ENCODE data around the gene SMYD5.

DNA sequence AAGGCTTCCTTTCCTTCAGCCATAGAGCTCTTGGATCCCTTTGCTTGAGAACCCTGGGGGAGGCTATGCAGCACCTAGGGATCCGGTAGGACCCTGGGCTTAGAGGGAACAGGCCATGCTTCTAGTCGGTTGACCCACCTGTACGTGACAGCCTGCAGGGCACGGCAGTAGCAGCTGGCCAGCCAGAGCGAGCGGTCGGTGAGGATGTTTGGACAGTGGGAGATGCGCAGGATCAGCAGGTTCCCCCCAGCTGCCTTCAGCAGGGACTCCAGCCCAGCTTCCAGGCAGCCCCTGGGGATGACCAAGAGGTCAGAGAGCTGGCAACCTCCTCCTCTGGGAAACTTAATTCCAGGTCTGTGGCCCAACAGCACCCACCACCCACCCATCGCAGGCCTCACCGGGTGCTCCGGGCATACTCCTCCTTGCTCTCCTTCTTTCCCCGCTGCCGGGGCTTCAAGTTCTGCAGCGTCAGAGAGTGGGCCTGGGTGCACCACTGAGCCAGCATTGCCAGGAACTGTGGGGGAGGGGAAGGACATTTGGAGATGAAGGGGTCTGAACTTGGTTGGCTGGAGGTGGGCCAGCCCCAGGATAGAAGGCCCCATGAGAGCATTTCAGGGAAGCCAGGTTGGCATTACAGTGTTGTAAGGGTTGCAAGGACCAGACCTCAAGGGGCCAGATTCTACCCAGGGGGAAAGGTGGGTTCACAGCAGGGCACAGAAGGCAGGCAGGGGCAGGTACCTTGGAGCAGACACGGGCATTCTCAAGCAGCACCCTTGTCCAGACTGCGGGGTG, 49.7 kb downstream of the SMYD5 start:
- TF ChIP-seq CEBPB (IDR thresholded peaks at IDR 0.05; ENCODE audit: low read depth) (no peak), POLR2A (IDR thresholded peaks at IDR 0.05; ENCODE audit: borderline replicate concordance, extremely low read depth, insufficient read depth, insufficient read length) (no peak), ZNF274 (IDR thresholded peaks at IDR 0.05; ENCODE audit: low read depth, low read length) (no peak), REST (IDR thresholded peaks at IDR 0.05; ENCODE audit: low read depth) (no peak), EZH2 (IDR thresholded peaks at IDR 0.05) (no peak), CTCF (IDR thresholded peaks at IDR 0.05 in 2 of 3, conservative IDR thresholded peaks at IDR 0.05 in 1 of 3; ENCODE audit: borderline replicate concordance in 1 of 3, insufficient read depth in 1 of 3, low read depth in 2 of 3, low read length in 2 of 3) (no peak), FOSL1 (IDR thresholded peaks at IDR 0.05; ENCODE audit: low read depth) (no peak), POLR2AphosphoS5 (IDR thresholded peaks at IDR 0.05; ENCODE audit: low read depth, low read length) (no peak), MAX (IDR thresholded peaks at IDR 0.05) (no peak), YY1 (IDR thresholded peaks at IDR 0.05; ENCODE audit: extremely low read depth, insufficient replicate concordance, low read depth, low read length) (no peak)
